Natural killer cell (primary cell): Measurements from ENCODE around the gene CD151. TPM values are rescaled to one million over a fixed set of nuclear protein-coding genes. Genes with fewer than 3 reads are reported as not detected.

Experiments
- ATAC-seq, 3 donors: fragments of 150-1000 bp in 2 of 3; fragments of 200-7000 bp in 1 of 3; cut with Tn5 transposase; 1 replicate in 1 of 3; 2 replicates in 2 of 3; pipeline ENCODE4 v1.10.0; 2021; ENCODE audit warnings: mild to moderate bottlenecking in 2 of 3, moderate library complexity in 2 of 3
- DNase-seq, 2 donors: peaks; one replicate each; pipeline versions ENCODE4 v3.0.0 to v3.0.0-alpha.2; 2013 to 2021; ENCODE audit warnings: mixed read lengths in 1 of 2
- H3K27ac ChIP-seq: one replicate; pipeline ENCODE4 v1.5.1; 2013; ENCODE audit warnings: mild to moderate bottlenecking, low read length
- H3K27me3 ChIP-seq: one replicate; pipeline ENCODE4 v1.6.1; 2013; ENCODE audit warnings: low read length; ENCODE audit not compliant: control insufficient read depth, insufficient read depth
- H3K36me3 ChIP-seq: one replicate; pipeline ENCODE4 v1.6.1; 2013; ENCODE audit warnings: low read length; ENCODE audit not compliant: control insufficient read depth, insufficient read depth
- H3K4me1 ChIP-seq: one replicate; pipeline ENCODE4 v1.6.1; 2013; ENCODE audit warnings: low read length; ENCODE audit not compliant: control insufficient read depth, insufficient read depth
- H3K4me3 ChIP-seq: one replicate; pipeline ENCODE4 v1.5.1; 2013; ENCODE audit warnings: low read length
- H3K9me3 ChIP-seq: one replicate; pipeline ENCODE4 v1.6.1; 2013; ENCODE audit warnings: low read length; ENCODE audit not compliant: control insufficient read depth, insufficient read depth
- H3K27ac Mint-ChIP-seq, 2 donors: one replicate each; pipeline ENCODE4 v1.8.0; 2022; ENCODE audit warnings: mild to moderate bottlenecking in 2 of 2, mixed read lengths in 2 of 2, moderate library complexity in 1 of 2
- H3K27me3 Mint-ChIP-seq, 2 donors: one replicate each; pipeline ENCODE4 v1.8.0; 2022; ENCODE audit warnings: low read depth in 2 of 2, mixed read lengths in 2 of 2
- H3K36me3 Mint-ChIP-seq: one replicate; pipeline ENCODE4 v1.8.0; 2022; ENCODE audit warnings: mixed read lengths
- H3K4me1 Mint-ChIP-seq, 2 donors: one replicate each; pipeline ENCODE4 v1.8.0; 2022; ENCODE audit warnings: mixed read lengths in 2 of 2
- H3K4me3 Mint-ChIP-seq: one replicate; pipeline ENCODE4 v1.8.0; 2022; ENCODE audit warnings: mild to moderate bottlenecking, moderate library complexity, mixed read lengths
- H3K9me3 Mint-ChIP-seq, 2 donors: one replicate each; pipeline ENCODE4 v1.8.0; 2022; ENCODE audit warnings: mixed read lengths in 2 of 2
- CTCF ChIP-seq: fragments of 200-600 bp; IDR thresholded peaks from one replicate; pipeline ENCODE4 v1.8.0; 2022; ENCODE audit warnings: antibody characterized with exemption
- WGBS: methylation state at CpG from one replicate; pipeline ENCODE4 v1.1.7; 2013; ENCODE audit warnings: missing lambda C conversion rate; ENCODE audit not compliant: insufficient coverage; 5-methylcytosine and 5-hydroxymethylcytosine counted together
- intact Hi-C: fragments of 100-400 bp; cut with micrococcal nuclease; formaldehyde crosslinking; loops from one replicate; pipeline ENCODE4 v1.14.2; 2022
- total RNA-seq, 4 donors: library from RNA; stranded (reverse); fragments of 120-200 nt in 1 of 4; gene quantifications; one replicate each; pipeline versions ENCODE4 v1.2.3 to v1.2.4, GENCODE V29; 2013 to 2022

The CD151 gene
- total RNA-seq, 3 donors from 2014 or later (not counting 1 experiment from before 2014, with no cell fraction given), result 40.9 to 68.3 (median 52.9) TPM

GRCh38 chr11:794766-795633 is 37.8 kb upstream of the CD151 start:
- ATAC-seq (no peak), DNase-seq (no peak)
- no peaks in the 10 kb centered on the region for H3K36me3 Mint-ChIP-seq
- TF ChIP-seq CTCF, result no peak
- no peaks in the 10 kb centered on the region for H3K9me3 Mint-ChIP-seq
- 78% methylated on average over 37 of the region's 38 CpGs for WGBS
- H3K4me3 Mint-ChIP-seq, result peak overlapping the region; percentile 59
- peaks cover 0 to 18% of the 10 kb centered on the region in 2 donors for H3K4me1 Mint-ChIP-seq
- H3K9me3 ChIP-seq, result no peaks in the 10 kb centered on the region
- H3K4me3 ChIP-seq, result peak overlapping the region; percentile 91
- peak overlapping the region; percentile 96 for H3K27ac ChIP-seq
- intact Hi-C loops, result no loop called here
- H3K4me1 ChIP-seq, result peaks cover 36% of the 10 kb centered on the region
- H3K36me3 ChIP-seq, result peaks cover 24% of the 10 kb centered on the region
- H3K27me3 Mint-ChIP-seq, result no peaks in the 10 kb centered on the region
- H3K27ac Mint-ChIP-seq, result peak overlapping the region in 1 of 2 donors; percentile 95
- H3K27me3 ChIP-seq, result no peaks in the 10 kb centered on the region

- DNase-seq, result peak; percentile 68 to 91
Observed at GRCh38 chr11:795634-796564, 36.9 kb upstream of the CD151 start.

GRCh38 chr11:796565-797295 is 36.0 kb upstream of the CD151 start:
- Histone ChIP-seq H3K4me3 (peak overlapping the region; percentile 91), H3K36me3 (peaks cover 21% of the 10 kb centered on the region), H3K27me3 (no peaks in the 10 kb centered on the region), H3K4me1 (peaks cover 36% of the 10 kb centered on the region), H3K9me3 (no peaks in the 10 kb centered on the region), H3K27ac (peak overlapping the region; percentile 96)
- intact Hi-C loops, result loop anchor here (1.0 kb wide), 2 partner anchors 13 to 19 kb away; partner anchors contain the start of genes GATD1 and RPLP2
- WGBS, result 27% methylated on average over 18 of the region's 18 CpGs
- DNase-seq, result no peak
- no peak for ATAC-seq
- Mint-ChIP-seq H3K9me3 (no peaks in the 10 kb centered on the region), H3K27ac (peak overlapping the region; percentile 93 to 95), H3K4me1 (peaks cover 0 to 18% of the 10 kb centered on the region in 2 donors), H3K27me3 (no peaks in the 10 kb centered on the region), H3K36me3 (no peaks in the 10 kb centered on the region), H3K4me3 (peak overlapping the region; percentile 95)
- TF ChIP-seq CTCF, result no peak

More at GRCh38 chr11:795634-796564, 36.9 kb upstream of the CD151 start:
- 2% methylated on average over 23 of the region's 26 CpGs for WGBS
- no peaks in the 10 kb centered on the region for H3K9me3 ChIP-seq
- ATAC-seq, result peak; percentile 50 to 67 (median 50)
- H3K36me3 ChIP-seq, result peaks cover 26% of the 10 kb centered on the region
- Mint-ChIP-seq H3K9me3 (no peaks in the 10 kb centered on the region), H3K36me3 (no peaks in the 10 kb centered on the region), H3K27ac (peak overlapping the region; percentile 93 to 95), H3K27me3 (no peaks in the 10 kb centered on the region), H3K4me3 (peak overlapping the region; percentile 95), H3K4me1 (peaks cover 0 to 18% of the 10 kb centered on the region in 2 donors)
- intact Hi-C loops, result loop anchor here (1.0 kb wide), 1 partner anchor 19 kb away; the partner anchor contains the start of gene GATD1
- H3K4me3 ChIP-seq, result peak overlapping the region; percentile 91
- H3K4me1 ChIP-seq, result peaks cover 36% of the 10 kb centered on the region
- no peak for TF ChIP-seq CTCF
- no peaks in the 10 kb centered on the region for H3K27me3 ChIP-seq
- peak overlapping the region; percentile 96 for H3K27ac ChIP-seq
